GM06990 (cell line): ENCODE measurements around the gene MSI2.

Experiments used
- DNase-seq: peaks from one replicate; pipeline ENCODE4 v3.0.0-alpha.2; 2011; ENCODE audit not compliant: insufficient read length; ENCODE audit errors: extremely low read depth
- H3K27me3 ChIP-seq: replicated peaks from 2 replicates; pipeline ENCODE4 v1.6.0; 2011; ENCODE audit warnings: low read length; ENCODE audit not compliant: control insufficient read depth, insufficient read depth
- H3K36me3 ChIP-seq: 2 replicates; pipeline ENCODE4 v1.5.1; 2011; ENCODE audit warnings: low read length; ENCODE audit not compliant: control insufficient read depth, insufficient read depth
- H3K4me3 ChIP-seq: replicated peaks from 2 replicates; pipeline ENCODE4 v1.5.1; 2011; ENCODE audit warnings: low read depth, mild to moderate bottlenecking, control low read depth, low read length
- CTCF ChIP-seq: IDR thresholded peaks from 2 replicates; pipeline ENCODE4 v1.5.1; 2011; ENCODE audit warnings: low read length, control low read depth, mild to moderate bottlenecking, inconsistent platforms; ENCODE audit not compliant: insufficient read depth, poor library complexity, severe bottlenecking

MSI2 gene

DNA sequence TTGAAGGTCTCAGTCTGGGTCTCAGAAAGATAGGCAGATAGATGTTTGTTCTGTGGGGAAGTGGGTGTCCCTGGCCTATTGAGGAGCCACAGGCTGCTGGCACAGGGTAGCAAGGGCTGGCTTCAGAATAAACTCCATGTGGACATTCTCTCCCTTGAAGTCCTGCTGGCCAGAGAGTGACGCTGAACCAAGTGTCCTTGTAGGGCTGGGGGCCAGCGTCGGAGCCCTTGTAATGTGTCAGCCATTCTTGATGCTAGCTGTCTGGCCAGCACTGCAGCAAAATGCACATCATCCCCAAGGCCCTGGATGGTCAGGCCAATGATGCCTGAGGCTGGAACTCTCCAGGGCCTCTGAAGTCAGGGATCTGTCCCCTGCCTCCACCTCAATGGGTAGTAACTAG is 385.4 kb downstream of the MSI2 start:
- Histone ChIP-seq H3K36me3 (no peaks in the 10 kb centered on the region; the same call in none of the 2 replicates), H3K4me3 (no peak overlapping the region), H3K27me3 (no peaks in the 10 kb centered on the region)
- no peak for DNase-seq
- no peak for TF ChIP-seq CTCF

DNA sequence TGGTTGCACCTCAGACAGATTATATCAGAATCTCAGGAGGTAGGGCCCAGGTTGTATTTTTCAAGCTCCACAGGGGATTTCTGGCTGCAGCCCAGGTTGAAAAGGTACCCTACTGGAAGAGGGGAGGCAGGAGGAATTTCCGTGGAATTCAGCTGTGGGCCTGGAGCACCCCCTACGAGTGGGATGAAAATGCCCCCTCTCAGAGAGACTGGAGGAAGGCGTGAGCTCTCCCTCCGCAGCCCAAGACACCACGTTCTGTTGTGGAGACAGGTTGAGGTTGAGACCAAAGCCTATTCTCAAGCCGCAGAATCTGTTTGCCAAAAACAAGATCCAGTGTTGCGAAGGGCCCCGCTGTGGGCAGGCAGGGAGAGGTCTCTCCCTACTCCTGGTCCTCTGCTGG is 386.7 kb downstream of the MSI2 start:
- TF ChIP-seq CTCF: no peak

DNA sequence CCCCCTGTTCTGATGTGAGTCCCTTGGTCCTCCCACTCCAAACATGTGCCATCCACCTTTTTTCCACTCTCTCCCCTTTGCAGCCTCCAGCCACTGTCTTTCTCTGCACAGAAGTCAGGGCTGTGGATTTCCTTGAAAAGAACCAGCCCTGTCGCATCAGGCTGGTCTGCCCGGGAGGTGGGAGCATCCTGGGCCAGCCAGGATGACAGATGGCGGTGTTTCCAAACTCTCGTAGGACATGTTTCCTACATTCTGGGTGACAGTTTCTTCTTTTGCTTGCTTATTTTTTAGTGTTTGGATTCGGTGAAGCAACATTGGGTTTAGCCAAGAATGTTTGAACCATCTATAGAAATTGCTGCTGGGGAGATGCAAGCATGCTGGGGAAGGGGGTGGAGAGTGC is 388.0 kb downstream of the MSI2 start:
- no peak overlapping the region for H3K4me3 ChIP-seq
- peaks cover 1% of the 10 kb centered on the region for H3K36me3 ChIP-seq
- no peaks in the 10 kb centered on the region for H3K27me3 ChIP-seq
- no peak for TF ChIP-seq CTCF
- no peak for DNase-seq

More for the DNA sequence above, 386.7 kb downstream of the MSI2 start:
- Histone ChIP-seq H3K27me3 (no peaks in the 10 kb centered on the region), H3K36me3 (no peaks in the 10 kb centered on the region; the same call in none of the 2 replicates), H3K4me3 (no peak overlapping the region)
- DNase-seq: no peak

DNA sequence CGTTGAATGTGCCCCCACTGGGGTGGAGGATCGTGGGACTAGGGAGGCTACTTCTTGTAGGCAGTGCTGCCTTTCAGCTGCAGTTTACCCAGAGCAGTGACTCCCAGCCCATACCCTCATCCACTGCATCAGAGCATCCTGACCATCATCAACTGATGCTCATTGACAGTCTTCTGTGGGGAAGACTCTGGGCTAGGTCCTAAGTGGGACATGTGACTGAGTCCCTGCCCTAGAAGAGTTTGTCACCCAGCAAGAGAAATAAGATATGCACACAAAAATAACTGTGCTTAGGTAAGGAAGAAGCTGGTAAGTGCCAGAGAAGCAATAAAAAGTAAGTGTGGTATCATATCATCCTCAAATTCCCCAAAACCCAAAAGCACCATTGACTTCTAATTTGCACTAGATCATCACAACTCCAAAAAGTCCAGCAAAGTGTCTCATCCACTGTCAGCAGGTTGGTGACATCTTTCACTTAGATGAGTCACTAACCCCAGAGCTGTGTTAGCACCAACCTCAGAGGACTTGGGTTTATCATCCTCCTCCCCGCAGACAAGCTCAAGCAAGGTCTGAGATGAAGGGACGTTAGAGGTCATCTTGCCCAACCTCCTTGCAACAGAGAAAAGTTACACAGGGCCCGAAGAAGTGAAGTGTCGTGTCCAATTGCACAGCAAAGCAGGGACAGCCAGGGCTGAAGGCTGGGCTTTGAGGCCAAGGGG is 389.8 kb downstream of the MSI2 start:
- Histone ChIP-seq H3K36me3 (peaks cover 1% of the 10 kb centered on the region), H3K4me3 (no peak overlapping the region), H3K27me3 (no peaks in the 10 kb centered on the region)
- TF ChIP-seq CTCF: no peak
- no peak for DNase-seq

GRCh38 chr17:57648720-57649119 is 392.4 kb downstream of the MSI2 start:
- no peak for TF ChIP-seq CTCF
- DNase-seq: no peak
- H3K36me3 ChIP-seq: peaks cover 1% of the 10 kb centered on the region; the same call in 1 of the 2 replicates
- H3K4me3 ChIP-seq: no peak overlapping the region
- no peaks in the 10 kb centered on the region for H3K27me3 ChIP-seq

DNA sequence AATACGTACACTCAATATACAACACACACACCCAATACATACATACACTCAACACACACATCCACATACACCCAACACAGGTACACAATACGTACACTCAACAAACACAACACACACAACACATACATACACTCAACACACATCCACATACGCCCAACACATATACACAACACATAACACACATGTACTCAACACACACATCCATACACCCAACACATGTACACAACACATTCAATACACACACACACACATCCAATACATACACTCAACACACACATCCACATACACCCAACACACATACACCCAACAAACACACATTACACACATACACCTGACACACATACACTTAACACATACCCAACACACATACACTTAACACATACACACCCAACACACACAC is 392.9 kb downstream of the MSI2 start:
- DNase-seq: no peak
- Histone ChIP-seq H3K4me3 (no peak overlapping the region), H3K27me3 (no peaks in the 10 kb centered on the region), H3K36me3 (peaks cover 1% of the 10 kb centered on the region; the same call in 1 of the 2 replicates)
- TF ChIP-seq CTCF: no peak
